Stomach (tissue), 4 donors: ENCODE measurements around the gene CLIC3.

Experiments used
- CTCF ChIP-seq, 7 experiments: fragments of 450-650 bp in 4 of 7; fragments of 200-600 bp in 3 of 7; sonication (generic) in 3 of 7; IDR thresholded peaks; one replicate each; pipeline ENCODE4 v1.5.1; 2016 to 2019; ENCODE audit warnings: antibody characterized with exemption in 7 of 7, control low read depth in 2 of 7, mild to moderate bottlenecking in 1 of 7
- POLR2A ChIP-seq, 4 donors: fragments of 450-650 bp; IDR thresholded peaks; one replicate each; pipeline ENCODE4 v1.6.1; 2016; ENCODE audit warnings: antibody characterized with exemption in 4 of 4, control low read depth in 2 of 4, mild to moderate bottlenecking in 1 of 4, moderate library complexity in 1 of 4
- POLR2AphosphoS5 ChIP-seq, 3 donors: sonication (generic); formaldehyde crosslinking; IDR thresholded peaks; one replicate each; pipeline ENCODE4 v1.6.1; 2016; ENCODE audit warnings: antibody characterized with exemption in 3 of 3

GRCh38 chr9:137011907-137012675, 15.7 kb upstream of the CLIC3 start:
- TF ChIP-seq POLR2AphosphoS5 (IDR thresholded peaks at IDR 0.05): no peak
- no peak for TF ChIP-seq CTCF (IDR thresholded peaks at IDR 0.05)
- no peak for TF ChIP-seq POLR2A (IDR thresholded peaks at IDR 0.05)
